Peyer's patch (tissue), 4 donors: ENCODE data around the gene SLAMF1.

Experiments used
- CTCF ChIP-seq, 6 experiments: fragments of 450-650 bp in 4 of 6; fragments of 200-600 bp in 2 of 6; sonication (generic) in 1 of 6; IDR thresholded peaks; one replicate each; pipeline ENCODE4 v1.5.1; 2017 to 2019; ENCODE audit warnings: antibody characterized with exemption in 6 of 6, mild to moderate bottlenecking in 3 of 6, moderate library complexity in 1 of 6
- POLR2A ChIP-seq, 2 donors: fragments of 450-650 bp; IDR thresholded peaks; one replicate each; pipeline ENCODE4 v1.5.1; 2017; ENCODE audit warnings: antibody characterized with exemption in 2 of 2, mild to moderate bottlenecking in 2 of 2, moderate library complexity in 2 of 2

GRCh38 chr1:160676869-160677597 is 30.2 kb upstream of the SLAMF1 start:
- TF ChIP-seq CTCF (IDR thresholded peaks at IDR 0.05) = no peak
- TF ChIP-seq POLR2A (IDR thresholded peaks at IDR 0.05) = no peak
